ENCODE data around the gene PSAPL1. TPM values are rescaled to one million over a fixed set of nuclear protein-coding genes. Genes with fewer than 3 reads are reported as not detected.

PSAPL1 gene, protein sequence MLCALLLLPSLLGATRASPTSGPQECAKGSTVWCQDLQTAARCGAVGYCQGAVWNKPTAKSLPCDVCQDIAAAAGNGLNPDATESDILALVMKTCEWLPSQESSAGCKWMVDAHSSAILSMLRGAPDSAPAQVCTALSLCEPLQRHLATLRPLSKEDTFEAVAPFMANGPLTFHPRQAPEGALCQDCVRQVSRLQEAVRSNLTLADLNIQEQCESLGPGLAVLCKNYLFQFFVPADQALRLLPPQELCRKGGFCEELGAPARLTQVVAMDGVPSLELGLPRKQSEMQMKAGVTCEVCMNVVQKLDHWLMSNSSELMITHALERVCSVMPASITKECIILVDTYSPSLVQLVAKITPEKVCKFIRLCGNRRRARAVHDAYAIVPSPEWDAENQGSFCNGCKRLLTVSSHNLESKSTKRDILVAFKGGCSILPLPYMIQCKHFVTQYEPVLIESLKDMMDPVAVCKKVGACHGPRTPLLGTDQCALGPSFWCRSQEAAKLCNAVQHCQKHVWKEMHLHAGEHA
- total RNA-seq (not detected), polyA plus RNA-seq (not detected)

DNA sequence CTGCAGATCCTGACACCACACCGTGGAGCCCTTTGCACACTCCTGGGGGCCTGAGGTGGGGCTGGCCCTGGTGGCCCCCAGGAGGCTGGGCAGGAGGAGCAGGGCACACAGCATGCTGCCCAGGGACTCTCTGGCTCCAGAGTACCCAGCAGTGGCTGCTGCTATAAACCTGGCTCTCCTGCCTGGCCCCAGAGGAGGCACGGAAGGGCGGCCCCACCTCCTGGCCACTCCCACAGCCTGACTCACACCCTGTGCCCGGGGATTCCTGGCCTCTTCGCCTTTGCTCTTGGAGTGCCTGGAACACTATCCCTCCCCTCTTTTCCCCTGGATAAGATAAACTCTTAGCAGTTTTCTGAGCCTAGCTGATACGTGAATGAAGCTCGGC is at the start of gene PSAPL1:
Gene PSAPL1, minus strand, starts transcription at position 165 of the 385 bp plus-strand sequence. Its CDS starts 51 bp downstream, at position 114.
- H3K27ac ChIP-seq (ENCODE audit: insufficient read depth, low read length, poor library complexity, severe bottlenecking) = no peak within 1 kb of the TSS
- ATAC-seq (ENCODE audit: low read depth in 2 of 2) (no peak), DNase-seq (no peak)
- Mint-ChIP-seq H3K27ac (no peak within 1 kb of the TSS), H3K9me3 (peaks cover 0 to 1% (median 0%) of the 10 kb centered on the region in 7 donors), H3K27me3 (no peaks in the 10 kb centered on the region), H3K36me3 (no peaks in the 10 kb centered on the region), H3K4me3 (no peak within 1 kb of the TSS), H3K4me1 (no peaks in the 10 kb centered on the region)
- no peak within 1 kb of the TSS for H3K4me3 ChIP-seq (ENCODE audit: low read depth, low read length)
- H3K4me1 ChIP-seq (ENCODE audit: control insufficient read depth, insufficient read depth, low read length, poor library complexity, severe bottlenecking) = no peaks in the 10 kb centered on the region
- H3K9me3 ChIP-seq (ENCODE audit: control insufficient read depth in 2 of 2, low read length in 2 of 2) = no peaks in the 10 kb centered on the region
- no peaks in the 10 kb centered on the region for H3K36me3 ChIP-seq (ENCODE audit: control insufficient read depth, insufficient read depth, low read length)
- H3K27me3 ChIP-seq (ENCODE audit: control insufficient read depth, insufficient read depth, low read length) = no peaks in the 10 kb centered on the region

DNA sequence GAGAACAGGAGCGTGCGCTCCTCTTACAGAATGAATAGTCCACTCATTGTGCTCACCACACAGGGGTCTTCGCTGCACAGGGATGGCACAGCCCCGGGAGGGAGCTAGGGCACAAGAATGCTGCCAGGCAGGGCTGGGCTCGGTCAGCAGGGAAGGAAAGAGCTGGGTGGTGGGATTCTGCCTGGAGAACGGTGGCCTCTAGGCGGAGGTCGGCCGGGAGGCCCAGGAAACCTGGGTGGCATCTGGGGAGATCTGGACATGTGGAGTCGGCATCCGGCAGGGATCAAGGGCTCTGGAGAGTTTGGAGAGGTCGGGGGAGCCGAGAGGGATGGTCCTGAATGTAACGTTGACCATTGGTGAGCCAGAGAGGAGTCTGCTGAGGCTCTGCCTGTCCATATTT is 46.5 kb upstream of the PSAPL1 start:
- Mint-ChIP-seq H3K9me3 (no peaks in the 10 kb centered on the region), H3K36me3 (no peaks in the 10 kb centered on the region), H3K4me3 (no peak overlapping the region), H3K27me3 (peaks cover 4% of the 10 kb centered on the region), H3K27ac (no peak overlapping the region), H3K4me1 (no peaks in the 10 kb centered on the region)
- H3K4me1 ChIP-seq (ENCODE audit: control insufficient read depth, insufficient read depth, low read length, poor library complexity, severe bottlenecking) = no peaks in the 10 kb centered on the region
- H3K27ac ChIP-seq (ENCODE audit: insufficient read depth, low read length, poor library complexity, severe bottlenecking) = no peak overlapping the region
- H3K36me3 ChIP-seq (ENCODE audit: control insufficient read depth, insufficient read depth, low read length) = no peaks in the 10 kb centered on the region
- no peaks in the 10 kb centered on the region for H3K27me3 ChIP-seq (ENCODE audit: control insufficient read depth, insufficient read depth, low read length)
- H3K9me3 ChIP-seq (ENCODE audit: control insufficient read depth in 2 of 2, low read length in 2 of 2) = no peaks in the 10 kb centered on the region
- no peak for DNase-seq
- no peak for ATAC-seq (ENCODE audit: low read depth in 2 of 2)
- H3K4me3 ChIP-seq (ENCODE audit: low read depth, low read length) = no peak overlapping the region

DNA sequence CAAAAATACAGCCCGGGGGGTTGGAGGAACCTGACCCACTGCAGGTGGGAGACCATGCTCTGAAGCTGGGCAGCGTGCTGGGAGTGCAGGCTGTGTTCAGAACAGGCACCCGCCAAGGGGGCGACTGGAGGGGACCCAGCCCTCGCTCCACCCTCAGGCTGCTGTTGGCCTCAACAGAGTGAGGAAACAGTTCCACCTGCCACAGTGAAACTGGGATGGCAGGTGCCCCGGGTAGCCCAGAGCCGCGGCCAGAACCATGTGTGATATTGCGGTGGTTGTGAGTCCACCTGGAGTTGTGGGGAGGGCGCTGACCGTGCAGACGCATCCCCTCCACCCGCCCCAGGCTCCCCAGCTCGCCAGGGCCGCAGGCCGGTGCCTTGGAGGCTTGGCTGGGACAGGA is 45.7 kb upstream of the PSAPL1 start:
- H3K4me3 ChIP-seq (ENCODE audit: low read depth, low read length) = no peak overlapping the region
- H3K27ac Mint-ChIP-seq = no peak overlapping the region
- H3K4me1 ChIP-seq (ENCODE audit: control insufficient read depth, insufficient read depth, low read length, poor library complexity, severe bottlenecking) = no peaks in the 10 kb centered on the region
- H3K27me3 ChIP-seq (ENCODE audit: control insufficient read depth, insufficient read depth, low read length) = no peaks in the 10 kb centered on the region
- no peak overlapping the region for H3K27ac ChIP-seq (ENCODE audit: insufficient read depth, low read length, poor library complexity, severe bottlenecking)
- ATAC-seq (ENCODE audit: low read depth in 2 of 2) = no peak
- peaks cover 4% of the 10 kb centered on the region for H3K27me3 Mint-ChIP-seq
- no peaks in the 10 kb centered on the region for H3K36me3 Mint-ChIP-seq
- no peaks in the 10 kb centered on the region for H3K9me3 Mint-ChIP-seq
- no peak for DNase-seq
- no peaks in the 10 kb centered on the region for H3K4me1 Mint-ChIP-seq
- H3K36me3 ChIP-seq (ENCODE audit: control insufficient read depth, insufficient read depth, low read length) = no peaks in the 10 kb centered on the region
- no peaks in the 10 kb centered on the region for H3K9me3 ChIP-seq (ENCODE audit: control insufficient read depth in 2 of 2, low read length in 2 of 2)
- no peak overlapping the region for H3K4me3 Mint-ChIP-seq

DNA sequence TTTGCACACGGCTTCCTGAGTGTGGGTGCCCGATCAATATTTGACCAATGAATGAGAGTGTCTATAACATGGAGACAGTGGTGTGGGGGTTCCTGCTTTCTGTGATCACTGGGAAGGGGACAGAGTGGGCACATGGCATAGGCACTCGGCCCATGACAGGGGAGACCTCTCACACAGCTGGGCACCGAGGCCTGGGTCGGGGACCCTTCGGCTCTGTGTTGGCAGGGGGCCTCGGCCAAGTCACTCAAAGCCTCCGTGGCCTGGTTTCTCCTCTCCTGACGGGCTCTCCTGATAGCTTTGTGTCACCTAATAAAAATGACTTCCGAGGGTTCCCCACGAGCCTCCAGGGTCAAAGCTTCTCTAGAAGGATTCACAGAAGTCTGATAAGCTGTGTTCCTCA is 43.9 kb upstream of the PSAPL1 start:
- Mint-ChIP-seq H3K27me3 (peaks cover 4% of the 10 kb centered on the region), H3K4me3 (no peak overlapping the region), H3K4me1 (no peaks in the 10 kb centered on the region), H3K36me3 (no peaks in the 10 kb centered on the region), H3K27ac (no peak overlapping the region), H3K9me3 (no peaks in the 10 kb centered on the region)
- ATAC-seq (ENCODE audit: low read depth in 2 of 2) = no peak
- Histone ChIP-seq H3K4me1 (ENCODE audit: control insufficient read depth, insufficient read depth, low read length, poor library complexity, severe bottlenecking) (no peaks in the 10 kb centered on the region), H3K9me3 (ENCODE audit: control insufficient read depth in 2 of 2, low read length in 2 of 2) (no peaks in the 10 kb centered on the region), H3K27ac (ENCODE audit: insufficient read depth, low read length, poor library complexity, severe bottlenecking) (no peak overlapping the region), H3K27me3 (ENCODE audit: control insufficient read depth, insufficient read depth, low read length) (no peaks in the 10 kb centered on the region), H3K36me3 (ENCODE audit: control insufficient read depth, insufficient read depth, low read length) (no peaks in the 10 kb centered on the region), H3K4me3 (ENCODE audit: low read depth, low read length) (no peak overlapping the region)
- DNase-seq = no peak

DNA sequence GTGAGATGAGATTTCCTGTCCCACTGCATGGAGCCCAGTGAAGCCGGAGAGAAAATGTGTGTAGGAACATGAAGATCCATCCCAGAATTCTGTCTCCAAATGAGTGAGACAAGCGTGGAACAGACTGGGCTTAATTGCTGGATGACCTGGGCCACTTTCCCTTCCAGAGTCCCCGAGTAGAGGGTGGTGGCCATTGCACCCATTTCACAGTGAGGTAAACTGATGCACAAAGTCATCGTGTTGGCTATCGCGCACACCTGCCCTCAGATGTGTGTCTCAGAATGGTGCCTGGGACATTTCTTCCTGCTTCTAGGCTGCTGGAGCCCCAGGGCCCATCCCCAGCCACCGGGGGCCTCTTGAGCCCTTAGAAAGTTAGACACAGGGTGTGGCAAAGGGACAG is 43.0 kb upstream of the PSAPL1 start:
- Mint-ChIP-seq H3K27me3 (peaks cover 4% of the 10 kb centered on the region), H3K4me3 (no peak overlapping the region), H3K36me3 (no peaks in the 10 kb centered on the region), H3K9me3 (no peaks in the 10 kb centered on the region), H3K4me1 (no peaks in the 10 kb centered on the region), H3K27ac (no peak overlapping the region)
- H3K27ac ChIP-seq (ENCODE audit: insufficient read depth, low read length, poor library complexity, severe bottlenecking) = no peak overlapping the region
- ATAC-seq (ENCODE audit: low read depth in 2 of 2) (no peak), DNase-seq (no peak)
- H3K4me3 ChIP-seq (ENCODE audit: low read depth, low read length) = no peak overlapping the region
- H3K27me3 ChIP-seq (ENCODE audit: control insufficient read depth, insufficient read depth, low read length) = no peaks in the 10 kb centered on the region
- H3K4me1 ChIP-seq (ENCODE audit: control insufficient read depth, insufficient read depth, low read length, poor library complexity, severe bottlenecking) = no peaks in the 10 kb centered on the region
- no peaks in the 10 kb centered on the region for H3K36me3 ChIP-seq (ENCODE audit: control insufficient read depth, insufficient read depth, low read length)
- no peaks in the 10 kb centered on the region for H3K9me3 ChIP-seq (ENCODE audit: control insufficient read depth in 2 of 2, low read length in 2 of 2)

DNA sequence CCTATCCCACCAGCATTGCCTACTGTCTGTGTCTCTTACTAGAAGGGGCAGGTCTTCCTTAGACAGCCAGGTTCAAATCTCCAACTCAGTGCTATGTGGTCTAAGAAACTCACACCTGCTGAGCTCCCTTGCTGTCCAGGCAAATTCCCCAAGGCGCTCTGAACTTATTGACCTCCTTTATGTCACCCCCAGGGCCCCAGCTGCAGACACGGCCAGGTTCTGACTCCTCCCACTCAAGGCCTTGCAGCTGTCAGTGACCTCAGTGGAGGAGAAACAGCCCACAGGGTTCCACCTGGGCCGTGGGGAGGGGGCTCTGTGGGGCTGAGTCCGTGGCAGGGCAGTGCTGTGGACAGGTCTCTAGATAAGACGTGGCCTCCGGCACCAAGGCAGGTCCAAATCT is 42.1 kb upstream of the PSAPL1 start:
- no peak for ATAC-seq (ENCODE audit: low read depth in 2 of 2)
- no peak overlapping the region for H3K4me3 Mint-ChIP-seq
- DNase-seq = no peak
- H3K27me3 Mint-ChIP-seq = peaks cover 4% of the 10 kb centered on the region
- no peaks in the 10 kb centered on the region for H3K36me3 ChIP-seq (ENCODE audit: control insufficient read depth, insufficient read depth, low read length)
- no peak overlapping the region for H3K27ac Mint-ChIP-seq
- H3K4me1 ChIP-seq (ENCODE audit: control insufficient read depth, insufficient read depth, low read length, poor library complexity, severe bottlenecking) = no peaks in the 10 kb centered on the region
- H3K27ac ChIP-seq (ENCODE audit: insufficient read depth, low read length, poor library complexity, severe bottlenecking) = no peak overlapping the region
- no peak overlapping the region for H3K4me3 ChIP-seq (ENCODE audit: low read depth, low read length)
- H3K4me1 Mint-ChIP-seq = no peaks in the 10 kb centered on the region
- no peaks in the 10 kb centered on the region for H3K9me3 ChIP-seq (ENCODE audit: control insufficient read depth in 2 of 2, low read length in 2 of 2)
- no peaks in the 10 kb centered on the region for H3K27me3 ChIP-seq (ENCODE audit: control insufficient read depth, insufficient read depth, low read length)
- H3K9me3 Mint-ChIP-seq = no peaks in the 10 kb centered on the region
- no peaks in the 10 kb centered on the region for H3K36me3 Mint-ChIP-seq

DNA sequence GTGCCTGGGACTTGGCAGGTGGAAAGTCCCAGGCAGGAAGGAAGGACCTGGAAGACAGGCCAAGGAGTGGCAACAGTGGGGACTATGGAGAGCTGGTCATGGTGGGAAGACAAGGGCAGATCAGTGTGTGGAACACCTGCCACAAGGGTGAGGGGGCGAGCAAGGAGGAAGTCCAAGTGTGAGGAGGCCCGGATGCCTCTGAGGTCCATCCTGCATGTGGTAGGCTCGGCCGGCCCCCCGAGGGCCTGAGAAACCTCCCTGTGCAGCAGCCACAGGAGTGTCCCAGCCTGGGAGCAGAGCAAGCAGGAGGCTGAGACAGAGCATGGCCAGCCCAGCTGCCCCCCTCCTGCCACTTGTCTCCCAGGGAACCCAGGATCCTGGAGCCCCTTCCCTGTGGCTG is 40.5 kb upstream of the PSAPL1 start:
- peaks cover 4% of the 10 kb centered on the region for H3K27me3 Mint-ChIP-seq
- H3K4me3 Mint-ChIP-seq = no peak overlapping the region

DNA sequence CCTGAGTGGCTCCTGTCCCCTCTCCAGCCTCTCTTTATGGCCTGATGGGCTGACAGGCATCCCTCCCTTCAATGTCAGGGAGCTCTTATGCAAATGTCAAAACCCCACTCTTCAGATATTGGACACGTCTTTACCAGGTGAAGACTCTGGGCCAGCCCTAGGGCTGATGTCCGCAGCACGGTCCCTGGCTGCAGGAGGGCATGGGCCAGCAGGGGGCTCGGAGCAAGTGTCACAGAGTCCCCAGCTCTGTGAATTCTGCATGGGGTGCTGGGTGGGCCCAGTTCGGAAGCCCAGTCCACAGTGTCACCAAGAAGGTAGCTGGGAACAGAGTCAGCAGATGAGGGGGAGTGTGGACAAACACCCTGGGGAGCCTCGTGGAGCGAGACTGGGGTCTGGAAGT is 39.6 kb upstream of the PSAPL1 start:
- no peak overlapping the region for H3K4me3 Mint-ChIP-seq
- no peaks in the 10 kb centered on the region for H3K36me3 Mint-ChIP-seq
- H3K4me1 Mint-ChIP-seq = no peaks in the 10 kb centered on the region
- Histone ChIP-seq H3K4me3 (ENCODE audit: low read depth, low read length) (no peak overlapping the region), H3K27me3 (ENCODE audit: control insufficient read depth, insufficient read depth, low read length) (no peaks in the 10 kb centered on the region), H3K9me3 (ENCODE audit: control insufficient read depth in 2 of 2, low read length in 2 of 2) (no peaks in the 10 kb centered on the region), H3K4me1 (ENCODE audit: control insufficient read depth, insufficient read depth, low read length, poor library complexity, severe bottlenecking) (no peaks in the 10 kb centered on the region), H3K36me3 (ENCODE audit: control insufficient read depth, insufficient read depth, low read length) (no peaks in the 10 kb centered on the region), H3K27ac (ENCODE audit: insufficient read depth, low read length, poor library complexity, severe bottlenecking) (no peak overlapping the region)
- H3K27ac Mint-ChIP-seq = no peak overlapping the region
- ATAC-seq (ENCODE audit: low read depth in 2 of 2) (no peak), DNase-seq (no peak)
- H3K9me3 Mint-ChIP-seq = no peaks in the 10 kb centered on the region
- no peaks in the 10 kb centered on the region for H3K27me3 Mint-ChIP-seq

More for the DNA sequence above, 40.5 kb upstream of the PSAPL1 start:
- H3K4me1 Mint-ChIP-seq = no peaks in the 10 kb centered on the region
- Histone ChIP-seq H3K27me3 (ENCODE audit: control insufficient read depth, insufficient read depth, low read length) (no peaks in the 10 kb centered on the region), H3K9me3 (ENCODE audit: control insufficient read depth in 2 of 2, low read length in 2 of 2) (no peaks in the 10 kb centered on the region), H3K4me1 (ENCODE audit: control insufficient read depth, insufficient read depth, low read length, poor library complexity, severe bottlenecking) (no peaks in the 10 kb centered on the region), H3K27ac (ENCODE audit: insufficient read depth, low read length, poor library complexity, severe bottlenecking) (no peak overlapping the region), H3K4me3 (ENCODE audit: low read depth, low read length) (no peak overlapping the region), H3K36me3 (ENCODE audit: control insufficient read depth, insufficient read depth, low read length) (no peaks in the 10 kb centered on the region)
- no peaks in the 10 kb centered on the region for H3K36me3 Mint-ChIP-seq
- H3K27ac Mint-ChIP-seq = no peak overlapping the region
- DNase-seq = no peak
- ATAC-seq (ENCODE audit: low read depth in 2 of 2) = no peak
- H3K9me3 Mint-ChIP-seq = no peaks in the 10 kb centered on the region

All from CD4-positive, CD25-positive, alpha-beta regulatory T cell (primary cell).